T-cell (primary cell): ENCODE measurements around the gene LMNTD1. TPM values are rescaled to one million over a fixed set of nuclear protein-coding genes. Genes with fewer than 3 reads are reported as not detected.

Source experiments
- ATAC-seq, 4 experiments: fragments of 200-7000 bp in 3 of 4; fragments of 150-1000 bp in 1 of 4; cut with Tn5 transposase; replicated peaks in 1 of 4; 1 replicate in 3 of 4; 2 replicates in 1 of 4; pipeline ENCODE4 v1.10.0; 2021; ENCODE audit warnings: moderate library complexity in 3 of 4, mild to moderate bottlenecking in 2 of 4, moderate number of reproducible peaks in 1 of 4
- CTCF ChIA-PET, 2 donors: fragments of 300-600 bp; sonication (Branson Sonifier 250); formaldehyde crosslinking; loops; one replicate each; lab custom pipeline; 2022; ENCODE audit warnings: antibody characterized with exemption in 2 of 2; lab: Charles Lee
- POLR2A ChIA-PET, 2 donors: fragments of 300-600 bp; sonication (Branson Sonifier 250); formaldehyde crosslinking; loops; one replicate each; lab custom pipeline; 2022; ENCODE audit warnings: antibody characterized with exemption in 2 of 2; lab: Charles Lee
- DNase-seq, 35 experiments: peaks; one replicate each; pipeline versions ENCODE4 v3.0.0 to v3.0.0-alpha.2; 2013 to 2023
- H3K27ac ChIP-seq: one replicate; pipeline ENCODE4 v1.5.1; 2013; ENCODE audit warnings: low read length
- H3K27me3 ChIP-seq, 2 experiments: replicated peaks in 1 of 2; 1 replicate in 1 of 2; 2 replicates in 1 of 2; pipeline versions ENCODE4 v1.6.1 to v1.7.0; 2013; ENCODE audit warnings: low read length in 1 of 2, mixed read lengths in 1 of 2; ENCODE audit not compliant: control insufficient read depth in 2 of 2, insufficient read depth in 2 of 2; ENCODE audit errors: extremely low read depth in 1 of 2
- H3K36me3 ChIP-seq, 2 donors: 1 replicate in 1 of 2; 2 replicates in 1 of 2; pipeline versions ENCODE4 v1.6.1 to v1.7.0; 2013; ENCODE audit warnings: low read length in 1 of 2; ENCODE audit not compliant: control insufficient read depth in 2 of 2, insufficient read depth in 1 of 2; ENCODE audit errors: extremely low read depth in 1 of 2
- H3K4me1 ChIP-seq, 2 experiments: 1 replicate in 1 of 2; 2 replicates in 1 of 2; pipeline versions ENCODE4 v1.6.1 to v1.7.0; 2013; ENCODE audit warnings: low read length in 2 of 2, mixed read lengths in 1 of 2; ENCODE audit not compliant: insufficient read depth in 2 of 2, control insufficient read depth in 1 of 2; ENCODE audit errors: extremely low read depth in 1 of 2
- H3K4me3 ChIP-seq, 2 donors: 1 replicate in 1 of 2; 2 replicates in 1 of 2; pipeline versions ENCODE4 v1.5.1 to v1.7.0; 2013; ENCODE audit warnings: mild to moderate bottlenecking in 2 of 2, low read length in 1 of 2, moderate library complexity in 1 of 2; ENCODE audit not compliant: control insufficient read depth in 1 of 2; ENCODE audit errors: extremely low read depth in 1 of 2
- H3K9me3 ChIP-seq: 2 replicates; pipeline ENCODE4 v1.7.0; 2013
- H3K27ac Mint-ChIP-seq, 2 donors: one replicate each; pipeline ENCODE4 v1.8.0; 2020 to 2021; ENCODE audit warnings: mild to moderate bottlenecking in 2 of 2, mixed read lengths in 2 of 2
- H3K27me3 Mint-ChIP-seq, 2 donors: one replicate each; pipeline ENCODE4 v1.8.0; 2021 to 2022; ENCODE audit warnings: mixed read lengths in 2 of 2
- H3K36me3 Mint-ChIP-seq: one replicate; pipeline ENCODE4 v1.8.0; 2021; ENCODE audit warnings: mixed read lengths
- H3K4me1 Mint-ChIP-seq, 3 donors: one replicate each; pipeline ENCODE4 v1.8.0; 2020 to 2022; ENCODE audit warnings: mixed read lengths in 3 of 3, mild to moderate bottlenecking in 1 of 3
- H3K4me3 Mint-ChIP-seq, 3 donors: one replicate each; pipeline ENCODE4 v1.8.0; 2020 to 2022; ENCODE audit warnings: mild to moderate bottlenecking in 3 of 3, mixed read lengths in 3 of 3, moderate library complexity in 3 of 3
- H3K9me3 Mint-ChIP-seq, 3 donors: one replicate each; pipeline ENCODE4 v1.8.0; 2020 to 2022; ENCODE audit warnings: mixed read lengths in 3 of 3
- WGBS: methylation state at CpG from one replicate; pipeline ENCODE4 v1.1.5; 2013; ENCODE audit warnings: missing lambda C conversion rate; ENCODE audit not compliant: insufficient coverage; 5-methylcytosine and 5-hydroxymethylcytosine counted together
- total RNA-seq, 35 experiments: library from RNA in 6 of 35; stranded (reverse) in 6 of 35; fragments of 120-200 nt in 1 of 35; gene quantifications; one replicate each; pipeline versions ENCODE4 v1.2.1 to v1.2.4 and lab custom pipeline; 2013 to 2026

LMNTD1 gene
- total RNA-seq, 5 donors from 2014 or later (not counting 1 experiment from before 2014, with no cell fraction given) = not detected

DNA sequence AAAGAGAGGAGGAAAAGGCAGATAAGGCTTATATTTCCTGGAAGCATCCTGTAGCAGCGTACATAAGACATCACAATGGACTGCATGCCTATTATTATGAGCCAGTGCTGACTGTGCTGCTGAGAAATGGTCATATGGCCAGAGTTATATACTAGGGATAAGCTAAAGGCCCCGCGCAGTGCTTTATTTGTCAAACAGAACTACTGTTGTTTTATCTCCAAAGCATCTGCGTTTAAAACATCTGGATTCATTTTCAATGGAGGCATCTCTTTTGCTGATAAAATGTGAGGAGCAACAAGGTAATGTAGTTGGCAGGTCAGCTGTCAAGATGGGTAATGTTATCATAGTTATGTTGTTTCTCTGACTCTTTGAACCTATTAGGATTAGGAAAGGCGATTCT lies 28.0 kb upstream of the LMNTD1 start:
- H3K4me1 ChIP-seq = no peaks in the 10 kb centered on the region
- Mint-ChIP-seq H3K36me3 (no peaks in the 10 kb centered on the region), H3K27me3 (no peaks in the 10 kb centered on the region), H3K4me3 (no peak overlapping the region), H3K27ac (no peak overlapping the region), H3K9me3 (peaks cover 0 to under 1% (median 0%) of the 10 kb centered on the region in 3 donors), H3K4me1 (peaks cover 0 to 13% (median 0%) of the 10 kb centered on the region in 3 donors)
- no peaks in the 10 kb centered on the region for H3K9me3 ChIP-seq
- no peaks in the 10 kb centered on the region for H3K27me3 ChIP-seq
- H3K4me3 ChIP-seq = no peak overlapping the region
- POLR2A ChIA-PET = no interaction called here
- 100% methylated on average over 1 of the region's 5 CpGs for WGBS
- CTCF ChIA-PET = no interaction called here
- no peak for DNase-seq
- ATAC-seq = no peak
- H3K27ac ChIP-seq = no peak overlapping the region
- H3K36me3 ChIP-seq = no peaks in the 10 kb centered on the region

DNA sequence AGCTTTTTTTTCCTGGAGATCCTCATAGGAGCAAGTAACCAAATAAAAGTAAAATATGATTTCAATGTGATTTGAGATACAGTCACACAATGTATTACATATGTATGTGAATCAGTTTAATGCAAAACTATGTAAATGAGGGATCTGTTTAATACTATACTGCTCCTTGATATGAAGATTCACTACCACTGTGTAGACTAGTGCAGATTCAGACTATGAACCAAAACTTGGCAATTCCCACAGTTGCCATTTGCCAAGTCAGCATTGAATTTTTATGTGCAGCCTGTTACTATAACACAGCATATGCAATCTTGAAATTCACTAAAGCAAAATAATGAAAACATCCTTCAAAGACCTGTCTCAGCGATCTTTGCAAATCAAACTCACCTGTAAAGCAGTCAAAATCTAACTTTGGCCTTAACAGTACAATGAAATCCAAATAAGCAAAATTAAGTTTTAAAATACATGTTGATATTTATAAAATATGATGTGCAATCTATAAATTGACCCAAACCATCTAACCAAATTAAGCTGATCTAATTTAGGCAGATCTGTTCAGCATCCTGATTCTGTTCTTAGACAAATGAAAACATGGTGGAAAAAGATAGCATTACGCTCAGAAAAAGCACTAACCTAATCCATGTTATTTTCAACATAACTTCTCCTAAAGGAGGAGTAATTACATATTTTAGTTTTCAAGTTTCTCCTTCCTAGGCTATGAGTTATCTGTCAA lies 25.5 kb upstream of the LMNTD1 start:
- ChIA-PET POLR2A (interaction anchor here in 1 of 2 donors (0.6 kb wide), 2 partner anchors 138 to 411 kb away, joined by 3 read pairs; no protein-coding TSS in a partner anchor), CTCF (no interaction called here)
- peaks cover 0 to 2% (median 0%) of the 10 kb centered on the region in 3 donors for H3K9me3 Mint-ChIP-seq
- Histone ChIP-seq H3K36me3 (no peaks in the 10 kb centered on the region), H3K4me3 (no peak overlapping the region), H3K9me3 (no peaks in the 10 kb centered on the region), H3K27ac (no peak overlapping the region), H3K27me3 (no peaks in the 10 kb centered on the region), H3K4me1 (no peaks in the 10 kb centered on the region)
- H3K27me3 Mint-ChIP-seq = no peaks in the 10 kb centered on the region
- no peak overlapping the region for H3K27ac Mint-ChIP-seq
- ATAC-seq = no peak
- H3K4me1 Mint-ChIP-seq = peaks cover 0 to 4% (median 0%) of the 10 kb centered on the region in 3 donors
- no peak overlapping the region for H3K4me3 Mint-ChIP-seq
- WGBS = no CpG with 5 or more reads among the region's 2 CpGs
- DNase-seq = no peak
- no peaks in the 10 kb centered on the region for H3K36me3 Mint-ChIP-seq

DNA sequence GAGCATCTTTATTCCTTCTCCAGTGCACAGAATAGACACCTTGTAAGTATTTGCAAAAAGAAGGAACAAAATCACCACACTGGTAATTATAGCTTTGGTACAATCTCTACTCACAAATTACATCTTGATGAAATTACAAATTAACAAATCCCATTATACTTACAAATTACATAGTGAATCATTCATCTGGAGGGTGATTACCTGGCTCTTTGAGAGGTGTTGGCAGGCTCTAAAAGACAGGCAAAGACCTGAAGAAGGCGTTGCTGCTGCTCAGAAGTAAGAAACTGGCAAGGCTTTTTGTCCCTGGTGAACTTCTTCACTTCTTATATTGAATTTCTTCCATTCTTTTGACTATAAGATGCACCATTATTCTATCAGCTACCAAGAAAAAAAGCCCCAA lies 21.7 kb upstream of the LMNTD1 start:
- no CpG with 5 or more reads among the region's 1 CpG for WGBS
- Mint-ChIP-seq H3K27me3 (no peaks in the 10 kb centered on the region), H3K9me3 (peaks cover 0 to 2% (median 0%) of the 10 kb centered on the region in 3 donors)

DNA sequence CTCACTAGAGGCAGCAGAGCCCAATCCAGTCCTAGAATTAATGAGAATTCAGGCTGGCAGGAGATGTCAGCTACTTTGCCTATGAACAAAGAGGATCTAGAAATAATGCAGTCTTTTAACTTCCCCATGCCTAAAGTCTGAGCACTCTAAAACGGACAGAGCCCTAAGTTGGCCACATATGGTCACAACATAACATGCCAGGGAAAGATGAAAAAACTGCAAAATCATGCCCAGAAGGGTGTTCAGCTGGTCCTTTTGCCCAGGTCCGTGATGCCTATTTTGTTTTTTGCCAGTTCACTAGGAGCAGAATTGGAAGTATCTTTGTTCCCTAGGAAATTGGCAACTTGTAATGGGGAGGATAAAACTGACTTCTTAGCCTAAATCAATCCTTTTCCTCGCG lies 20.3 kb upstream of the LMNTD1 start:
- Mint-ChIP-seq H3K36me3 (no peaks in the 10 kb centered on the region), H3K27ac (no peak overlapping the region), H3K9me3 (peaks cover 0 to 2% (median 0%) of the 10 kb centered on the region in 3 donors), H3K4me3 (no peak overlapping the region), H3K27me3 (no peaks in the 10 kb centered on the region), H3K4me1 (no peaks in the 10 kb centered on the region)
- DNase-seq (no peak), ATAC-seq (no peak)
- Histone ChIP-seq H3K9me3 (no peaks in the 10 kb centered on the region), H3K27me3 (no peaks in the 10 kb centered on the region), H3K4me1 (no peaks in the 10 kb centered on the region), H3K4me3 (no peak overlapping the region), H3K27ac (no peak overlapping the region), H3K36me3 (no peaks in the 10 kb centered on the region)
- ChIA-PET POLR2A (no interaction called here), CTCF (no interaction called here)
- 77% methylated on average over 1 of the region's 4 CpGs for whole genome bisulfite sequencing

More for the DNA sequence above, 21.7 kb upstream of the LMNTD1 start:
- CTCF ChIA-PET = no interaction called here
- no peaks in the 10 kb centered on the region for H3K4me1 Mint-ChIP-seq
- H3K4me1 ChIP-seq = no peaks in the 10 kb centered on the region
- H3K4me3 ChIP-seq = no peak overlapping the region
- POLR2A ChIA-PET = interaction anchor here in 1 of 2 donors (0.6 kb wide), 1 partner anchor 38 kb away, joined by 3 read pairs; no protein-coding TSS in a partner anchor
- no peak for ATAC-seq
- H3K36me3 Mint-ChIP-seq = no peaks in the 10 kb centered on the region
- H3K36me3 ChIP-seq = no peaks in the 10 kb centered on the region
- H3K27ac Mint-ChIP-seq = no peak overlapping the region
- H3K9me3 ChIP-seq = no peaks in the 10 kb centered on the region
- no peak overlapping the region for H3K4me3 Mint-ChIP-seq
- no peak for DNase-seq
- no peaks in the 10 kb centered on the region for H3K27me3 ChIP-seq
- no peak overlapping the region for H3K27ac ChIP-seq

DNA sequence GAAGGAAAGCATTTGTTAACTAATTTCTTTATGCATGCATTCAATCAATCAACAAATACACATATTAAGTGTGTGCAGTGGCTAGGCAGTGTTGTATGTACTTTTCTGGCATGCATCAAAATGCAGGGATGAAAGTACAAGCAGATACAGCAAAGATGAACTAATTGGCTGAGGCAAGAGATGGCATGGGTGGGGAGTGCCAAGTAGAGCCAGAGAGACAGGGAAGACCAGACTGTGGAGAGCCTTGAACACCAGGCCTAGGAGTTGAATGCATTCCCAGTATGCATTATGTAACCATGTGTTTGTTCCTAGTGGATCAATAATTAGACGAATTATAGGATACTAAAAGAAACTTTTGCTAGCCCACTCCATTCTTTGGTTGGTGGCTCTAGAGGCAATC lies 17.3 kb upstream of the LMNTD1 start:
- H3K36me3 Mint-ChIP-seq = no peaks in the 10 kb centered on the region
- DNase-seq = no peak
- POLR2A ChIA-PET = no interaction called here
- Histone ChIP-seq H3K4me3 (no peak overlapping the region), H3K4me1 (no peaks in the 10 kb centered on the region), H3K36me3 (no peaks in the 10 kb centered on the region), H3K27ac (no peak overlapping the region), H3K9me3 (no peaks in the 10 kb centered on the region), H3K27me3 (no peaks in the 10 kb centered on the region)
- no CpG with 5 or more reads among the region's 1 CpG for WGBS
- no peak overlapping the region for H3K27ac Mint-ChIP-seq
- ATAC-seq = no peak
- no peaks in the 10 kb centered on the region for H3K4me1 Mint-ChIP-seq
- H3K9me3 Mint-ChIP-seq = peaks cover 0 to 2% (median 0%) of the 10 kb centered on the region in 3 donors
- CTCF ChIA-PET = no interaction called here
- no peaks in the 10 kb centered on the region for H3K27me3 Mint-ChIP-seq
- no peak overlapping the region for H3K4me3 Mint-ChIP-seq

DNA sequence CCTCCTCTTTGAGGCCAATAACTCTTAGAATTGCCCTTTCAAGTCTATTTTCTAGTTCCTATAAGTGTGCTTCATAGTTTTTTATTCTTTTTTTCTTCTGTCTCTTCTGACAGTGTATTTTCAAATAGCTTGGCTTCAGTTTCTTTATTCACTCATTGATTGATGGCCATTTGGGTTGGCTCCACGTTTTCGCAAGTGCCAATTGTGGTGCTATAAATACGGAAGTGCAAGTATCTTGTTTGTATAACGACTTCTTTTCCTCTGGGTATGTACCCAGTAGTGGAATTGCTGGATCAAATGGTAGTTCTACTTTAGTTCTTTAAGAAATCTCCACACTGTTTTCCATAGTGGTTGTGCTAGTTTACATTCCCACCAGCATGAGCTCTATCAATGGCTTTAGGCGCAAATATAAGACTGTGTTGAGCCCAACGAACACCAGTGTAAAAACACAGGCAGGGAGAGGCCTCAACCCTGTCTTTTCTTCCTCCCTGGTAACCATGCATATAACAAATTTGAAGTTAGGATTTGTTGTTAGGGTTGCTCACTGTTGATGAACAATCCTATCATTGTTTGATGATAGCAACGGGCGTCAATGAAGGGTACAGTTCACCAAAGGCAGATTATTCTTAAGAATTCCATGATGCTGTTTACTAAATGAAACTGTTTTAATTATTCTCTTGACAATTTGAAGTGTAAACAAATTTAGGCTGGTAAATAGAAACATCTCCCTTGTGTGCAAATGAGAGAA lies 13.3 kb upstream of the LMNTD1 start:
- Mint-ChIP-seq H3K27ac (no peak overlapping the region), H3K4me3 (no peak overlapping the region), H3K9me3 (peaks cover 0 to 4% (median 0%) of the 10 kb centered on the region in 3 donors), H3K27me3 (no peaks in the 10 kb centered on the region), H3K4me1 (no peaks in the 10 kb centered on the region), H3K36me3 (no peaks in the 10 kb centered on the region)
- CTCF ChIA-PET = no interaction called here
- no CpG with 5 or more reads among the region's 8 CpGs for WGBS
- Histone ChIP-seq H3K9me3 (no peaks in the 10 kb centered on the region), H3K36me3 (no peaks in the 10 kb centered on the region), H3K4me3 (no peak overlapping the region), H3K27ac (no peak overlapping the region), H3K27me3 (no peaks in the 10 kb centered on the region), H3K4me1 (no peaks in the 10 kb centered on the region)
- POLR2A ChIA-PET = no interaction called here
- ATAC-seq (no peak), DNase-seq (no peak)
